ENCODE measurements around the gene FCHO2.

DNA sequence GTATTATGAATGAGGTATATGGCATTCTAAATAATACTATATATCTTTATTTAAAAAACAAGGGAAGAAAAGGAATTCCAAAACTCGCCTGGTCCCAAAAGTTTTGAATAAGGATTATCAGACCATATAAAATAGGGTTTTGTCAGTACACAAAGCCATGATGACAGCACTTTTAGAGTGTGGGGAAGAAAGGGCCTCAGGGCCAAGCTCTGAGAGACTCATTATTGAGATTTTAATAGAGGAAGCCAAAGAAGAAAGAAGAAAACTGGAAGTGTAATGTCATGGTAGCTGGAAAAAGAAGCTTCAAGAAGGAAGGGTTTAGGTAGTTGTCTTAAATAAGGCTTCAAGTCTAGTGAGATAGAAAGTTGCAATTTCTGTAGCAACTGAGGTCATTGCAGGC, 53.0 kb downstream of the FCHO2 start:
- TF ChIP-seq POLR2AphosphoS5 (IDR thresholded peaks at IDR 0.05; ENCODE audit: borderline replicate concordance, low read depth, low read length) (no peak), EZH2 (IDR thresholded peaks at IDR 0.05) (no peak)
